CD4-positive, alpha-beta T cell (primary cell): ENCODE data around the gene CXCR5. TPM values are rescaled to one million over a fixed set of nuclear protein-coding genes. Genes with fewer than 3 reads are reported as not detected.

Experiments used
- ATAC-seq: fragments of 200-7000 bp; cut with Tn5 transposase; one replicate; pipeline ENCODE4 v1.10.0; 2022; ENCODE audit warnings: mild to moderate bottlenecking; ENCODE audit not compliant: poor library complexity
- CTCF ChIA-PET: fragments of 350-600 bp; sonication (Branson Sonifier 250); formaldehyde crosslinking; loops from one replicate; lab custom pipeline; 2021; ENCODE audit warnings: antibody characterized with exemption, inconsistent platforms; lab: Charles Lee
- POLR2A ChIA-PET: fragments of 350-600 bp; sonication (Branson Sonifier 250); formaldehyde crosslinking; loops from one replicate; lab custom pipeline; 2021; ENCODE audit warnings: antibody characterized with exemption, inconsistent platforms; lab: Charles Lee
- DNase-seq, 14 experiments: peaks; one replicate each; pipeline ENCODE4 v3.0.0-alpha.2; 2013 to 2020; ENCODE audit warnings: mixed read lengths in 2 of 14
- H3K27ac ChIP-seq, 2 donors: one replicate each; pipeline versions ENCODE4 v1.5.1 to v1.7.0; 2013; ENCODE audit warnings: low read length in 2 of 2, low read depth in 1 of 2, mild to moderate bottlenecking in 1 of 2
- H3K27me3 ChIP-seq, 2 experiments: 1 replicate in 1 of 2; 2 replicates in 1 of 2; pipeline versions ENCODE4 v1.6.1 to v1.7.0; 2013; ENCODE audit warnings: low read length in 2 of 2, control low read depth in 1 of 2, mild to moderate bottlenecking in 1 of 2, moderate library complexity in 1 of 2; ENCODE audit not compliant: insufficient read depth in 2 of 2, control insufficient read depth in 1 of 2
- H3K36me3 ChIP-seq: one replicate; pipeline ENCODE4 v1.6.1; 2013; ENCODE audit warnings: low read length, control low read depth; ENCODE audit not compliant: insufficient read depth
- H3K4me1 ChIP-seq: one replicate; pipeline ENCODE4 v1.6.1; 2013; ENCODE audit warnings: low read length, control low read depth; ENCODE audit not compliant: insufficient read depth
- H3K4me3 ChIP-seq: one replicate; pipeline ENCODE4 v1.5.1; 2013; ENCODE audit warnings: mild to moderate bottlenecking, low read length, moderate library complexity
- H3K9me3 ChIP-seq, 2 experiments: 1 replicate in 1 of 2; 2 replicates in 1 of 2; pipeline versions ENCODE4 v1.6.1 to v1.7.0; 2013; ENCODE audit warnings: low read length in 2 of 2, mild to moderate bottlenecking in 2 of 2, control low read depth in 1 of 2, moderate library complexity in 1 of 2; ENCODE audit not compliant: control insufficient read depth in 1 of 2, insufficient read depth in 1 of 2
- H3K27ac Mint-ChIP-seq: one replicate; pipeline ENCODE4 v1.8.0; 2020; ENCODE audit warnings: mixed read lengths
- H3K27me3 Mint-ChIP-seq: one replicate; pipeline ENCODE4 v1.8.0; 2021; ENCODE audit warnings: mixed read lengths
- H3K36me3 Mint-ChIP-seq: one replicate; pipeline ENCODE4 v1.8.0; 2021; ENCODE audit warnings: low read depth, mixed read lengths
- H3K4me1 Mint-ChIP-seq: one replicate; pipeline ENCODE4 v1.8.0; 2021; ENCODE audit warnings: low read depth, mixed read lengths
- H3K4me3 Mint-ChIP-seq: one replicate; pipeline ENCODE4 v1.8.0; 2020; ENCODE audit warnings: mild to moderate bottlenecking, mixed read lengths
- H3K9me3 Mint-ChIP-seq: one replicate; pipeline ENCODE4 v1.8.0; 2020; ENCODE audit warnings: mixed read lengths
- intact Hi-C, 2 experiments: fragments of 100-400 bp; cut with DNase I in 1 of 2; cut with micrococcal nuclease in 1 of 2; formaldehyde crosslinking; loops; one replicate each; pipeline versions ENCODE4 v1.15.1 to v1.9.0; 2023 to 2025; cut with DNase I, micrococcal nuclease
- total RNA-seq, 174 experiments: library from RNA in 2 of 174; stranded (reverse) in 2 of 174; gene quantifications; one replicate each; pipeline ENCODE4 v1.2.3 and lab custom pipeline; 2021 to 2026
- TF ChIP-seq, protein P1 (sequence below): fragments of 200-600 bp; IDR thresholded peaks from one replicate; pipeline ENCODE4 v1.8.0; 2022; ENCODE audit warnings: antibody characterized with exemption, mild to moderate bottlenecking

The CXCR5 gene
- total RNA-seq, 2 experiments from 2014 or later: 13.2 to 14.3 TPM

DNA sequence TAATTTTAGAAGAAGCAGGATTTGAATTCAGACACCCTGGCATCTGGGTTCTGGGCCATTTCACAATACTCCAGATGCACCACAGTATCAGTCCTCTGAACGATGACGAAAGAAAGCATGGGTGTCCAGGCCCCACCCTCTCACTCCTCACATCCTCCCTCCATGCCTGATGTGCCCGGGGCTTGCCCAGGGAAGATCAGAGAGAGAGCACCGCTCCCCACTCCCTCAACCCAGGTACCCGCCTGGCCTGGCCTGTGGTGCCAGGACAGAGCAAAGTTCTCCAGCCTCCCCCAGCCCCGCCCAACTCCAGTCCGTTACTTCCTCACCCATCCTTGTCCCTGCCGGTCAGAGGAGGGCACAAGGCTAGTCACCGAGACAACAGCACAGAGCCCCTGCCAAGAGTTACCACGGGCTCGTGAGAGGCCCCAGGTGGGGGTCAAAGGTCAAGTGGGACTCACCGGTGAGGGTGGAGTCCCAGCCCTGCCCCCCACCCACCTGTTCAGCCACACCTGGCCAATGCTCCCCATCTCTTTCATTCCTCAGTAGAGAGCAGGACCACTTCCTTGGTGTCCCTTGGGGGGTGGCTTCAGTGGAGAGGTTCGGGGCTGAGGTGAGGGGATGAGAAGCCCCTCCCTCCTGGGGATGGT lies 33.9 kb downstream of the CXCR5 start:
- H3K27ac Mint-ChIP-seq: peak overlapping the region; percentile 100
- Histone ChIP-seq H3K4me1 (peaks cover 99% of the 10 kb centered on the region), H3K27me3 (no peaks in the 10 kb centered on the region), H3K9me3 (no peaks in the 10 kb centered on the region), H3K4me3 (peak overlapping the region; percentile 40), H3K36me3 (peaks cover 33% of the 10 kb centered on the region), H3K27ac (peak overlapping the region; percentile 80 to 96)
- no peaks in the 10 kb centered on the region for H3K27me3 Mint-ChIP-seq
- no peaks in the 10 kb centered on the region for H3K9me3 Mint-ChIP-seq
- DNase-seq (peak in 7 of 14 experiments; percentile 42 to 90 (median 60)), ATAC-seq (peak; percentile 20)
- CTCF ChIA-PET: no interaction called here
- intact Hi-C loops: no loop called here
- TF ChIP-seq, protein P1, sequence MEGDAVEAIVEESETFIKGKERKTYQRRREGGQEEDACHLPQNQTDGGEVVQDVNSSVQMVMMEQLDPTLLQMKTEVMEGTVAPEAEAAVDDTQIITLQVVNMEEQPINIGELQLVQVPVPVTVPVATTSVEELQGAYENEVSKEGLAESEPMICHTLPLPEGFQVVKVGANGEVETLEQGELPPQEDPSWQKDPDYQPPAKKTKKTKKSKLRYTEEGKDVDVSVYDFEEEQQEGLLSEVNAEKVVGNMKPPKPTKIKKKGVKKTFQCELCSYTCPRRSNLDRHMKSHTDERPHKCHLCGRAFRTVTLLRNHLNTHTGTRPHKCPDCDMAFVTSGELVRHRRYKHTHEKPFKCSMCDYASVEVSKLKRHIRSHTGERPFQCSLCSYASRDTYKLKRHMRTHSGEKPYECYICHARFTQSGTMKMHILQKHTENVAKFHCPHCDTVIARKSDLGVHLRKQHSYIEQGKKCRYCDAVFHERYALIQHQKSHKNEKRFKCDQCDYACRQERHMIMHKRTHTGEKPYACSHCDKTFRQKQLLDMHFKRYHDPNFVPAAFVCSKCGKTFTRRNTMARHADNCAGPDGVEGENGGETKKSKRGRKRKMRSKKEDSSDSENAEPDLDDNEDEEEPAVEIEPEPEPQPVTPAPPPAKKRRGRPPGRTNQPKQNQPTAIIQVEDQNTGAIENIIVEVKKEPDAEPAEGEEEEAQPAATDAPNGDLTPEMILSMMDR: no peak
- peak overlapping the region; percentile 92 for H3K4me3 Mint-ChIP-seq
- POLR2A ChIA-PET: interaction anchor here (10.4 kb wide), 1 partner anchor 127 kb away, joined by 157 read pairs; the partner anchor contains the start of gene DDX6
- H3K4me1 Mint-ChIP-seq: peaks cover 82% of the 10 kb centered on the region
- peaks cover 57% of the 10 kb centered on the region for H3K36me3 Mint-ChIP-seq

DNA sequence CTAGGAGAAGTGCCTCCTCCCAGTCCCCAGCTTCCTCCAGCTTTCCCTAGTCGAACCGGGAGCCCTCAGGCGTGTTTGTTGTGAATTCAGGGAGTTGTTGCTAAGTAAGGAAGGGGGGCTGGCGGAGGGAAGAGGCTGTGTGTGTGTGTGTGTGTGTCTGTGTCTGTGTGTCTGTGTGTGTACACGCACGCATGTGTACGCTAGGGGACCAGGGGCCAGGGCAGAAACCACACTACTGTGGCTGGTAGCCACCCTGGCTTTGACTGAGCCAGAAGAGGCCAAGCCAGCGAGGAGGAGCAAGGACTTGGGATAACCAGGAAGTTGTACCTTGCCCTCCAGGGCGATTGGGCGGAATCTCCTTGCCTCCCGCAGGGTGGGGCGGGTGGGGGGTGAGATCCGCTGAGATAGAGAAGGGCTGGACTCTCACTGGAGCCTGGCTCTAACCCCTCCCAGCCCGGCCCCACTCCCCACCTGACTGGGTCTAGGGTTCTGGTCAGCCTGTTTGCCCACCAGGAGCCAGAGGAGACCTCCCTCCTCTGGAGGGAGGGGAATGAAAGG lies 34.5 kb downstream of the CXCR5 start:
- ATAC-seq: no peak

DNA sequence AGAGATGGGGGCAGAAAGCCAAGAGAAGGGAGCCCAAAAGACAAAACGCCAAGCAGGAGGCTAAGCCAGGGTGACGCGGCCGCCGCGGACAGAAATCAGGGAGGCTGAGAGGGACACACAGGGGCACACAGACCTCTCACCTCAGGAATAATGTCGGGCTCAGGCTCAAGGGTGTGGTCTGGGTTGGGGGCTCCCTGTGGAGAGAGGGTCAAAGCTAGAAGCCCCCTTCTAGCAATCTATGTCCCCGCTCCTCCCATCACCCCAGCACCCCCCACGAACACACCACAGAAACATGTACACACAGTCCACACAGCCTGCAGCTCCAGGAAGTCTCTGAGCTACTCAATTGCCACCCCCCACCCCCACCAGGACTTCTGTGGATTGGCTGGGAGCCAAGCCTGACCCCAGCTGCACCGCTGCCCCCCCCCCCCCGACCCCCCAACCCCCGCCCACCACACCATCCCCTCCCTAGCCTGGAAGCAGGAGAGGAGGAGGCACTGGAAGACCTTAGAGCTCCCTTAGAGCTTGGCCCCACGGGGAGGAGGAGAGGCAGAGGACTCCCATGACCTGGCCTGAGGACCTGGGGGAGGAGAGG lies 35.1 kb downstream of the CXCR5 start:
- Mint-ChIP-seq H3K4me1 (peaks cover 79% of the 10 kb centered on the region), H3K27ac (peak overlapping the region; percentile 100), H3K27me3 (no peaks in the 10 kb centered on the region), H3K9me3 (no peaks in the 10 kb centered on the region), H3K36me3 (peaks cover 67% of the 10 kb centered on the region), H3K4me3 (peak overlapping the region; percentile 93)
- no peaks in the 10 kb centered on the region for H3K9me3 ChIP-seq
- no peaks in the 10 kb centered on the region for H3K27me3 ChIP-seq
- H3K27ac ChIP-seq: peak overlapping the region; percentile 80 to 98
- ChIA-PET CTCF (no interaction called here), POLR2A (interaction anchor here (0.6 kb wide), 1 partner anchor 227 kb away, joined by 4 read pairs; no protein-coding TSS in a partner anchor)
- DNase-seq: peak in 6 of 14 experiments; percentile 32 to 61 (median 58)
- TF ChIP-seq, protein P1: no peak
- H3K4me1 ChIP-seq: peaks cover 99% of the 10 kb centered on the region
- ATAC-seq: no peak
- H3K4me3 ChIP-seq: peak overlapping the region; percentile 100
- intact Hi-C loops: no loop called here
- peaks cover 42% of the 10 kb centered on the region for H3K36me3 ChIP-seq

More for the DNA sequence above, 34.5 kb downstream of the CXCR5 start:
- no peaks in the 10 kb centered on the region for H3K9me3 ChIP-seq
- H3K27me3 ChIP-seq: no peaks in the 10 kb centered on the region
- Mint-ChIP-seq H3K27me3 (no peaks in the 10 kb centered on the region), H3K27ac (peak overlapping the region; percentile 100), H3K4me1 (peaks cover 80% of the 10 kb centered on the region), H3K36me3 (peaks cover 62% of the 10 kb centered on the region), H3K4me3 (peak overlapping the region; percentile 92), H3K9me3 (no peaks in the 10 kb centered on the region)
- TF ChIP-seq, protein P1: no peak
- peak overlapping the region; percentile 40 for H3K4me3 ChIP-seq
- H3K36me3 ChIP-seq: peaks cover 38% of the 10 kb centered on the region
- H3K27ac ChIP-seq: peak overlapping the region; percentile 80 to 96
- intact Hi-C loops: no loop called here
- peak in 7 of 14 experiments; percentile 42 to 81 (median 58) for DNase-seq
- peaks cover 99% of the 10 kb centered on the region for H3K4me1 ChIP-seq
- ChIA-PET CTCF (no interaction called here), POLR2A (interaction anchor here (10.4 kb wide), 1 partner anchor 128 kb away, joined by 157 read pairs; the partner anchor contains the start of gene DDX6)
